ENCODE data around the gene NHSL2.

The NHSL2 gene

DNA sequence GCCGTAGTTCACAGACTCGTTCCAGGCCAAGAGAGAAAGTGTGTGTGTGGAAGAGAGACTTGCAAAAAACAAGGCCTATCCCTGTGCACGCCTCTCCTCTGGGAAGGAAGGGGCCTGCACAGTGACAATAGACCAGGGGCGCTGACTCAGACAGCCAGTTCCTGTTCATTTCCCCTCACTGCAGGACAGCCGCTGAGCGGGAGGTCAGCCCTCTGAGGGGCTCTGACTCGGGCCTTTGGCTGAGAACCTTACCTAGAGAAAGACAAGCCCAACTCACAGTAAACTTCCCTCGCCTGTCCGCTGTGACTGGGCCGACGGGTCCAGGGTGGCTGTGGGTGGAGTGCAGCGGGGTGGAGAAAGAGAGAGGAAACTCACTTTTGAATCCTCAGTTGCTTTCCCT, 169.0 kb downstream of the NHSL2 start:
- DNase-seq (ENCODE audit: low spot score), result no peak

- DNase-seq (ENCODE audit: low spot score), result no peak
These were observed 169.5 kb downstream of the NHSL2 start for GRCh38 chrX:72080150-72080549.

- no peak for DNase-seq (ENCODE audit: low spot score)
These were observed 170.2 kb downstream of the NHSL2 start for GRCh38 chrX:72080800-72081199.

DNA sequence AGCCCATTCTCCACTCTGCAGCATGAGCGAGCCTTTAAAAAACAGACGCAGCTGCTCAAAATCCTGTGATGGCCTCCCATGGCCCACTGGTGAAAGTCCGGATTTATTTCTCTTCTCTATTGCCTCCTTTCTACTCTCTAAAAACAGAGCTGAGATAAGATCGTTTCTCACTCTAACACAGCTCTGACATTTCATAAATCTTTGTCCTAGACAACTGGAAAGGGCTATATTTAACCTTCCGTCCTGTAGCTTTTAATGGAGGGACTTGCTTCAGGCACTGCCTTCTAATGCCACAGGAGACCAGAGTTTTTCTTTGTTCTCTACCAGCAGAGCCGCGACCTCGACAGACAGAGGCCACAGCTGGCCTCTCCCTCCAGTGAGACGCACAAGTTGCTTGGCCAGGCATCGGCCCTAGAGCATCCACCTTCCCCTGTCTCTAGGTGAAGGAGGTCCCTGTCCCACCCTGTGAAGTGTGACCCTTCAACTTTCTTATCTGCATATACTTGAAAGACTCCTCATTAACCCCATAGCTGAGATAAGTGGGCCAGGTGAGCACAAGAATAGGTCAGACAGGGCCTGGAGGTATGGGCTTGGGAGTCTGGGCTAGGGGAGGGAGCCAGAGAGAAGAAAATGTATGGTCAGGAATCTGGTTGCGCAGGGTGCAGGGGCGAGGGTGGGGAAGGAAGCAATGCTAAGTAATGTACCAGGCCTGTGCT, 171.1 kb downstream of the NHSL2 start:
- no peak for DNase-seq (ENCODE audit: low spot score)

- no peak for DNase-seq (ENCODE audit: low spot score)
These were observed 172.6 kb downstream of the NHSL2 start for GRCh38 chrX:72083291-72083690.

- no peak for DNase-seq (ENCODE audit: low spot score)
These were observed 173.5 kb downstream of the NHSL2 start for GRCh38 chrX:72084114-72084513.

DNA sequence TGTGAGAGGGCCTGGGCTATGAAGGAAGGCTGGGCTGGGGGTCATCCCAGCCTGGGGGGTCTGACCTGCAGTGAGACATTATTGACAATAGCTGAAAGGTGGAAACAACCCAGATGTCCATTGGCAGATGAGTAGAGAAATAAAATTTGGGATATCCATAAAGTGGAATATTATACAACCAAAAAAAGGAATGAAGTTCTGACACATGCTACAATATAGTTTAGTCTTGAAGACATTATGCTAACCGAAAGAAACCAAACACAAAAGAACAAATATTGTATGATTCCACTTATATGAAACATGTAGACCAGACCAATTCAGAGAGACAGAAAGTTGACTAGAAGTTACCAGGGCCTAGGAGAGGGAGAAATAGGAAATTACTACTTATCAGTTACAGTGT, 176.3 kb downstream of the NHSL2 start:
- no peak for DNase-seq (ENCODE audit: low spot score)

- no peak for DNase-seq (ENCODE audit: low spot score)
These were observed 178.1 kb downstream of the NHSL2 start for GRCh38 chrX:72088761-72089160.

GRCh38 chrX:72089254-72089653, 178.6 kb downstream of the NHSL2 start:
- no peak for DNase-seq (ENCODE audit: low spot score)

GRCh38 chrX:72094894-72095293, 184.2 kb downstream of the NHSL2 start:
- DNase-seq (ENCODE audit: low spot score), result peak; percentile 4

GRCh38 chrX:72095370-72095769, 184.7 kb downstream of the NHSL2 start:
- DNase-seq (ENCODE audit: low spot score), result no peak

- no peak for DNase-seq (ENCODE audit: low spot score)
These were observed 186.5 kb downstream of the NHSL2 start for GRCh38 chrX:72097098-72097497.

DNA sequence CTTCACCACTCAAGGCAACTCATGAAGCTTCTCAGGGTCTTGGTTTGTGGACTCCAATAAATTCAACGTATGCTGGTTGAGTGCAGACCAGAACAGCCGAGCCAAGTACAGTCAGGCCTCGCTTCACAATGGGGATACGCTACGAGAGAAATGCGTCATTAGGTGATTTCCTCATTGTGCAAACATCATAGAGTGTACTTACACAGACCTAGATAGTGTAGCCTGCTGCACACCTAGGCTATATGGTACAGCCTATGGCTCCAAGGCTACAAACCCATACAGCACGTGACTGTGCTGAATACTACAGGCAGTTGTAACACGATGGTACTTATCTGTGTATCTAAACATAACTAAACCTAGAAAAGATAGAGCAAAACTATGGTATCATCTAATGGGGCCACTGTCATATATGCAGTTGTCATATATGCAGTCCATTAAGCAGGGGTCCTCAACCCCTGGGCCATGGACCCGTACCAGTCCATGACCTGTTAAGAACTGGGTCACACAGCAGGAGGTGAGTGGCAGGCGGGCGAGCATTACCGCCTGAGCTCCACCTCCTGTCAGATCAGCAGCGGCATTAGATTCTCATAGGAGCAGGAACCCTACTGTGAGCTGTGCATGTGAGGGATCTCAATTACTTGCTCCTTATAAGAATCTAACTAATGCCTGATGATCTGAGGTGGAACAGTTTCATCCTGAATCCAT, 189.6 kb downstream of the NHSL2 start:
- DNase-seq (ENCODE audit: low spot score), result no peak

DNA sequence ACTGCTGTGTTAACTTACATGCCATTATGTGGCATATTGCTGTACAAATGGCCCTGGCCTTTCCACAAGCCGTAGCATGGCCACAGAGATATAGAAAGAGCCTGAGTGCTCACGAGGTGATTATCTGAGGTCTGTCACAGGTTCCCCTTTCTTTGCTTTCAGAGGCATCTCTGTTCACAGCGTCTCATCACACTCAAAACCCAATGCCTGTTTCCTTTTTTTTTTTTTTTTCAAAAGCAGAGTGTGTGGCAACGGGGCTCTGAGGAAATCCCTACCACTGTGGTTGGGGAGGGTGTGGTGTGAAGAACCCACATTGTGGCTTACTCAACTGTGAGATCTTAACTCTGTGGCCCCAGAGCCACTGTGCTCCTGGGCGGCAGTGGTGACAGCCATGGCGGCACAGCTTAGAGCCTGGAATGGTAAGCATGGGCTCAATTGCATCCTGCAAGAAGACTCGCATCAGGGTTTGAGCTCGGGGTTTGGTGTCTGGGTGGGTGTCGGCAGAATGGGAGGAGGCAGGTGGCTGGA, 190.2 kb downstream of the NHSL2 start:
- DNase-seq (ENCODE audit: low spot score), result peak; percentile 3

DNA sequence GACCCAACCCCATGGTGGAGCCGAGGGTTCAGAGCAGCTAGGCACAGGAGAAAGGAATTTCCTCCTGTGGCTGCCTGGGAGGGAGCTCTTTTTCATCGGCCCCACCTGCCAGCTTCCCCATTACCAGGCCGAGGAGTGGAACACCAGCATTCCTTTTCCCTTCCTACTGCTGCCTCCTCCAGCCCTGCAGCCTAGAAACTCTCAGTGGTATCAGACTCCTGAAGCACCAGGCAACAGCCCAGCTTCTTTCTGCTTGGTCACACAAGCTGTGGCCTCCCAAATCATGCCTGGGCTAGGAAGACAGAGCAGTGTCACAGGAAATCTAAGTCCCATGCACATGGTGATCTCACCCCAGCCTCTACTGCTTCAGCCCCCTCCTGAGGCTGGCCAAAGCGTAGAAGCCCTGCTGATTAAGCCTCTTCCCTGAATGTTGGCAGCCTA, 191.0 kb downstream of the NHSL2 start:
- no peak for DNase-seq (ENCODE audit: low spot score)

- DNase-seq (ENCODE audit: low spot score), result no peak
These were observed 191.5 kb downstream of the NHSL2 start for GRCh38 chrX:72102126-72102525.

DNA sequence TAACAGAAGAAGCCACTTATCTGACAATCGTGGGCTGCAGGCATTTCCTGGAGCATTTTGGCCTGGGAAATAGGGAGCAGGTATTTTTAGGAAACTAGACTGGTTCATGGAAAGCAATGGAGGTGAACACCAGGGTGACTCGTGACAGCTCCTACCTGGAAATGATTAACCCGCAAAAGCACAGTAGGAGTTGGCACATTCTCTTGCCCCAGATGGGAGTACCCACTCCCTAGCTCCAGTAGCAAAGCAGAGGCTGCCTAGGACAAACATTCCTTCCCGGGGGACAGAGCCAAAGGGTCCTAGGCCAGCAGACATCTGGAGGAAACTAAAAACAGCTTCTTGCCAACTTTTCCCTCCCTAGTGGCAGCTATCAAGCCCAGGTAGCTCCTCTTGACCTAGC, 192.1 kb downstream of the NHSL2 start:
- no peak for DNase-seq (ENCODE audit: low spot score)

DNA sequence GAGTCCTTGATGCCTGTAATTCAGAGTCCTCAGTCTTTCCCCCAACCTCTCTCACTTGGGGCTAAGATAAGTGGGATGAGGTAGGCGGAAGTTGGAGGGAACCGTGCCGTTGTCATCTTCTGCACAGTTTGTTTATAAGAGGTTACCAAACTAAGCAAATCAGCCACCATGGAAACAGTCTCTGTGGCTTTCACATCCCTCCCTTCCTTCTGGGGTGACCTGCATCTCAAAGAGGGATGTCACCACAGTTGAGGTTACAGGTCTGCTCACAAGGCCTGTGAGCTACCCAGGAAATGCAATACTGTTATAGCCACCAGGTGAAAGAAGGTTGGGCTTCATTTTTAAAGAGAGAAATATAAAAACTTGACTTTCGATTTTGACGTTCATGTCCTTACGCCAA, 194.8 kb downstream of the NHSL2 start:
- no peak for DNase-seq (ENCODE audit: low spot score)

- DNase-seq (ENCODE audit: low spot score), result no peak
These were observed 196.7 kb downstream of the NHSL2 start for GRCh38 chrX:72107320-72107719.

- DNase-seq (ENCODE audit: low spot score), result no peak
These were observed 197.4 kb downstream of the NHSL2 start for GRCh38 chrX:72107841-72108595.

GRCh38 chrX:72108666-72109065, 198.0 kb downstream of the NHSL2 start:
- no peak for DNase-seq (ENCODE audit: low spot score)

DNA sequence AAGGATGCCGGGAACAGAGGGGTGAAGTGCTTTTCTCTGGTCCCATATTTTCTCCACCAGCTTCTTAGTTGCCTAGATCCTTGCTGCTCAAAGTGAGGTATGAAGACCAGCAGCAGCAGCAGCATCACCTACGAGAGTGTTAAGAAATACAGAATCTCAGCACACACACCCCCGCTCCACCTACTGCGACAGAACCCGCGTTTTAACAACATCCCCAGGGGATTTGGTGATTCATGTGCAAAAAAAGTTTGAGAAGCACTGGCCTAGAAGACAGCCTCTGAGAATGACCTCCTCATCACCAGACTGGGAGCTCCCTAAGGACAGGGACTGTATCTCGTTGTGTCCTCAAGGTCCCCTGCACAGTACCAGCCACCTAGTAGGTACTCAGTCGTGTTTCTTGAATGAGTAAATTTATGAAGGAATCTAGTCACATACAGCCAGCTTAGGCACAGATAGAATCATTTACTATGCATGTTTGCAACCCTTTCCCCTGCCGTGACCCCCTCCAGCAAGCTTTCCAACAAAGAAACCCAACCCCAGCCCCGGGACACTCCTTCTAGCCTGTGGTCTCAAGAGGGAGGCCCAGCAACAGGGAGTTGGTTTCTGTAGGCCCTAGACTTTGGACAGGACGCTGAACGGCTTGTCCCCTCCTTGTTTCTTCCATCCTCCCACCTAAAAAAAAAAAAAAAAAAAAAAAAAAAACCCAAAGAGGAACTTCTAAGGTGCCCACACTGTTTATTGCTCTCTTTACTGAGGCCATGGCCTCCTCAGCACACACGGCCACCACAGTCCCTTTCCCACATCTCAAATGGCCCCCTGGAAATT, 199.6 kb downstream of the NHSL2 start:
- DNase-seq (ENCODE audit: low spot score), result no peak
